Measurements from ENCODE around the gene MRPS5.

DNA sequence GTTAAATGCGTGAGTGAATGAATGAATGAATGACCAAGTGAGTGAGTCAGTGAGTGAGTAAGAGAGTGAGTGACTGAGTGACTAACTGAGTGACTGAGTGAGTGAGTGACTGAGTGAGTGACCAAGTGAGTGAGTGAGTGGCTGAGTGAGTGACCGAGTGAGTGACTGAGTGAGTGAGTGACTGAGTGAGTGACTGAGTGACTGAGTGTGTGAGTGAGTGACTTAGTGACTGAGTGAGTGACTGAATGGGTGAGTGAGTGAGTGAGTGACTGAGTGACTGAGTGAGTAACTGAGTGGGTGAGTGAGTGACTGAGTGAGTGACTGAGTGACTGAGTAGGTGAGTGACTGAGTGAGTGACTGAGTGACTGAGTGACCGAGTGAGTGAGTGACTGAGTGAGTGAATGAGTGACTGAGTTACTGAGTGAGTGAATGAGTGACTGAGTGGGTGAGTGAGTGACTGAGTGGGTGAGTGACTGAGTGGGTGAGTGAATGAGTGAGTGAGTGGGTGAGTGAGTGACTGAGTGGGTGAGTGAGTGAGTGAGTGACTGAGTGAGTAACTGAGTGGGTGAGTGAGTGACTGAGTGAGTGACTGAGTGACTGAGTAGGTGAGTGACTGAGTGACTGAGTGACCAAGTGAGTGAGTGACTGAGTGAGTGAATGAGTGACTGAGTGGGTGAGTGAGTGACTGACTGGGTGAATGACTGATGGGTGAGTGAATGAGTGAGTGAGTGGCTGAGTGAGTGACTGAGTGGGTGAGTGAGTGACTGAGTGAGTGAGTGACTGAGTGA is 84.8 kb downstream of the MRPS5 start:
- TF ChIP-seq POLR2A (IDR thresholded peaks at IDR 0.05) = no peak
- TF ChIP-seq, protein P1, sequence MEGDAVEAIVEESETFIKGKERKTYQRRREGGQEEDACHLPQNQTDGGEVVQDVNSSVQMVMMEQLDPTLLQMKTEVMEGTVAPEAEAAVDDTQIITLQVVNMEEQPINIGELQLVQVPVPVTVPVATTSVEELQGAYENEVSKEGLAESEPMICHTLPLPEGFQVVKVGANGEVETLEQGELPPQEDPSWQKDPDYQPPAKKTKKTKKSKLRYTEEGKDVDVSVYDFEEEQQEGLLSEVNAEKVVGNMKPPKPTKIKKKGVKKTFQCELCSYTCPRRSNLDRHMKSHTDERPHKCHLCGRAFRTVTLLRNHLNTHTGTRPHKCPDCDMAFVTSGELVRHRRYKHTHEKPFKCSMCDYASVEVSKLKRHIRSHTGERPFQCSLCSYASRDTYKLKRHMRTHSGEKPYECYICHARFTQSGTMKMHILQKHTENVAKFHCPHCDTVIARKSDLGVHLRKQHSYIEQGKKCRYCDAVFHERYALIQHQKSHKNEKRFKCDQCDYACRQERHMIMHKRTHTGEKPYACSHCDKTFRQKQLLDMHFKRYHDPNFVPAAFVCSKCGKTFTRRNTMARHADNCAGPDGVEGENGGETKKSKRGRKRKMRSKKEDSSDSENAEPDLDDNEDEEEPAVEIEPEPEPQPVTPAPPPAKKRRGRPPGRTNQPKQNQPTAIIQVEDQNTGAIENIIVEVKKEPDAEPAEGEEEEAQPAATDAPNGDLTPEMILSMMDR (IDR thresholded peaks at IDR 0.05) = no peak
- TF ChIP-seq POLR2AphosphoS5 (IDR thresholded peaks at IDR 0.05; ENCODE audit: insufficient read depth in 1 of 2, low read depth in 1 of 2) = no peak

Measured in vagina (tissue), 2 donors.